HG03520 (cell line): ENCODE measurements around the gene SIL1.
"Not testable (repeated sequence)": the region's sequence is repeated elsewhere in the genome, so short reads cannot be mapped to it uniquely, and the experiment has no call there.

Experiments used
- ATAC-seq: cut with Tn5 transposase; IDR thresholded peaks from one replicate; pipeline ENCODE4 v1.9.1; 2021; ENCODE audit warnings: mild to moderate bottlenecking, moderate library complexity; ENCODE audit not compliant: unreplicated experiment

SIL1 gene

GRCh38 chr5:139197710-139198669 is at the start of gene SIL1:
Gene SIL1, minus strand, starts transcription at chr5:139198368. Its CDS starts 70,525 bp downstream, at chr5:139127843.
- peak; percentile 94 for ATAC-seq

DNA sequence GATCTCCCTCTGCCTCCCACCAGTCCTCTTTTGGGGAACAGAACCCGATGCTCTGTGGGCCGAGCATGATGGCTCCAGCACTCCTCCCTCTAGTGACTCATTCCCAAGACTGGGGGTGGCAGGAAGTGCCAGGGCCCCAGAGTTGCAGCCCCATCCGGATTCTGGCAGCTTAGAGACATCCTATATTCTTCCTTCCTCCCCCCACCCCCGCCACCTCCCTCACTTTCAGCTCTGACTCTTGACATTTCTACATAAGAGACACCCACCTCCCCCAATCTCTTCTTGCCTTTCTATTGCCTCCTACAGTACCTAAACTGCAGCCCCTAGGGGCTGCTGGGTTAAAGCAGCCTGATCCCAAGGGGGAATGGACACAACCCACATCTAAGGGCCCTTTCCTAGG is 48.2 kb upstream of the SIL1 start:
- ATAC-seq = no peak

- ATAC-seq = no peak
Observed at GRCh38 chr5:139245637-139246339, 47.6 kb upstream of the SIL1 start.

DNA sequence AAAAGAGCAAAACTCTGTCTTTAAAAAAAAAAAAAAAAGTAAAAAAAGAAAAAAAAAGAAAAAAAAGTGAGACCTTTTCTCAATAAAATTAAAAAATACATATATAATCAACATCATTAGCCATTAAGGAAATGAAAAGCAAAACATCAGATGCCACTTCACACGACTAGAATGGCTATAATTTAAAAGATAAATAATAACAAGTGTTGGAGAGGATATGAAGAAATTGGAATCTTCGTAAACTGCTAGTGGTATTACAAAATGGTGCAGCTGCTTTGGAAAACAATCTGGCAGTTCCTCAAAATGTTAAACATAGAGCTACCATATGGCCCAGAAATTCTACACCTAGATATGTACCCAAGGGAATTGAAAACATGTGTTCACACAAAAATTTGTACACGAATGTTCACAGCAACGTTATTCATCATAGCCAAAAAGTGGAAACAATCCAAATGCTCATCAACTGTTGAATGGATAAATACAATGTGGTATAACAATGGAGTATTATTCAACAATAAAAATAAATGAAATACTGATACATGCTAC is 45.3 kb upstream of the SIL1 start:
- ATAC-seq = no peak

GRCh38 chr5:139241139-139241538 is 43.0 kb upstream of the SIL1 start:
- ATAC-seq = no peak

DNA sequence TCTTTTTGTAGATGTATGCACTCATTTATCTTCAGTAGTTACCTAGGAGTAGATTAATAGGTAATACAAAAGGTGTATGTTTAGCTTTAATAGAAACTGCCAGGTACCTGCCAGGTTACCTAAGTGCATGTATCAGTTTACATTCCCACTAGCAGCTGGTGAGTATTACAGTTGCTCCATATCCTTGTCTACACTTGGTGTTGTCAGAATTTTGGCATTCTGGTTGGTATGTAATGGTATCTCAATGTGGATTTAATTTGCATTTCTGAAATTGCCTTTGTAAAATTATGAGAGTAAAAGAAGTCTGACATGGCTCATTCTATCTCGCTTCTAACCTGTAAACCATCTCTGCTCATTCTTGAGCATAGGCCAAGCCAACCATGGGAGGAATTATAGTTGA is 38.3 kb upstream of the SIL1 start:
- ATAC-seq = no peak

DNA sequence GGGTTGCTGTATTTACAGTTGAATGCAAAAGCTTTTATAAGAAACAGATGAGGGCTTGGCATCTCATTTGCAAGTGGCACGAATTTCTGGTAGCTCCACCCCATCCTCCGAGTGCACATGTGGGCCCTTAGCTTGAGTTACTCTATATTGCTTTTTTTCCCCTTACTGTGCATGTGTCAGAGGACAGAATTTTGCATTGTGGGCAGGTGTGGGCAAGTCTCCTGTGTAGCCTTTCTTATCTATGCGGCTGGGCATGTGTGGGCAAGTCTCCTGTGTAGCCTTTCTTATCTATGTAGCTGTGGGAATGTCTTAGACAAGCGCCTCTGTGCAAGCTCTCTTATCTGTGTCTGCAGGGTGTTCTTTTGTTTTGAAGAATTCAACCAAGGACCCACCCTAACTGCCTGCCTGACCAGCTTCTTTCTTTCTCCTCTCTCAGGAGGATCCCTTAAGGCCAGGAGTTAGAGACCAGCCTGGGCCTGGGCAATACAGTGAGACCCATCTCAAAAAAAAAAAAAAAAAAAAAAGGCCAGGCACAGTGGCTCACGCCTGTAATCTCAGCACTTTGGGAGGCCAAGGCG is 34.1 kb upstream of the SIL1 start:
- no peak for ATAC-seq

- no peak for ATAC-seq
Observed at GRCh38 chr5:139228201-139228803, 30.1 kb upstream of the SIL1 start.

- no peak for ATAC-seq
Observed at GRCh38 chr5:139226131-139226530, 28.0 kb upstream of the SIL1 start.

GRCh38 chr5:139223481-139223880 is 25.3 kb upstream of the SIL1 start:
- no peak for ATAC-seq

- no peak for ATAC-seq
Observed at GRCh38 chr5:139222346-139222745, 24.2 kb upstream of the SIL1 start.

DNA sequence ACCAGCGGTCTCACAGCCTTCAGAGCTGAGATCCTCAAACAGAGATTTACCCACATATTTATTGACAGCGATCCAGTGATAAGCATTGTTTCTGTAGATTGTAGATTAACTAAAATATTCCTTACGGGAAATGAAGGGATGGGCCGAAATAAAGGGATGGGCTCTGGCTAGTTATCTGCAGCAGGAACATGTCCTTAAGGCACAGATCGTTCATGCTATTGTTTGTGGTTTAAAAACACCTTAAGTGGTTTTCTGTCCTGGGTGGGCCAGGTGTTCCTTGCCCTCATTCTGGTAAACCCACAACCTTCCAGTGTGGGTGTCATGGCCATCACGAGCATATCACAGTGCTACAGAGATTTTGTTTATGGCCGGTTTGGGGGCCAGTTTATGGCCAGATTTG is 19.9 kb upstream of the SIL1 start:
- not testable (repeated sequence) for ATAC-seq

DNA sequence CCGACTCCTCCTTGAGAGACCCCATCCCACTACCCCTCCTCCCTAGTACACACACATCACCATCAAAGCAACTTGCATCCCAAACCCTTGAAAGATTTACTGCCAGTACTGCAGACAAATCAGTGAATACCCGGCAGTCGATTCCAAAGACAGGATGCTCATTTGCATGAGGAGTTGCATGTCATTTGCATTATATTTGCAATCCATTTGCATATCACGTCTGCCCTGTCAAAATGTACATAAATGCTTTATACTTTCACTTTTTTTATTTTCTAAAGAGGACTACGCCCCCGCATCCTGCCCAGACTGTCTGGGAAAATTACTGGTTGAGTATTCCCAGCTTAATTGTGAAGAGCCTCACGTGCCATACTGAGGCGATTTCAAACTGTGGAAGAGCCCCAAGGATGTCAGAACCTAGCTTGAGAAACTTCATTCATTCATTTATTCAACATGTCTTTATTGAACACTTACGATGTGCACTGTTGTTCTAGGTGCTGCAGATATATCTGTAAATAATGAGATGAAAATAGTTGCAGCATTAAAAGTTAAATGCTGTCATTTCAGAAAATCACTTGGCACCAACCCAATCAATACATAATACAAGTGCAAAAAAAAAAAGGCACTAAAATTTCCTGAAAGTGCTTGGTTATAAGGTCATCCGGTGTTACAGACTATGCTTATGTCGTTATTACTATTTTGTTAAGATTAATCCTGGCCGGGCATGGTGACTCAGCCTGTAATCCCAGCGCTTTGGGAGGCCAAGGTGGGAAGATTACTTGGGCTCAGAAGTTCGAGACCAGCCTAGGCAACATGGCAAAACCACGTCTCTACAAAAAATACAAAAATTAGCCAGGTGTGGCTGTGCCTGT is 17.2 kb upstream of the SIL1 start:
- ATAC-seq = no peak

DNA sequence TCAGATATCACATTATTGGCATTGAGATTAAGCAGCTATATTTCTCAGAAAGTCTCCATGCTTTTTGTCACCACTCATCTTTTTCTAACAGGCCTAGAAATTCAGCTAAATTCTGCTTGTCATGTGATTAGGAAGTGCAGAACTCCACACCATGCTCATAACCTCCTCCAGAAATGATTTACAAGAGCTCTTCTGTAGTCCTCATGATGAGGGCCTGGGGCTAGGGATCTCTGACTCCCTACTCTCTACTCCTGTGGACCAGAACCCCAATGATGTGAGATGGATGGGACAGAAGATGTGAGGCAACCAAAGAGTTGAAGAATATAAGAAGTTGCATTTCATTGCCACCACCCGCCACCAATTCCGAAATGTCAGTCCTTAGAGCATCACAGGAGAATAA is 16.5 kb upstream of the SIL1 start:
- no peak for ATAC-seq

DNA sequence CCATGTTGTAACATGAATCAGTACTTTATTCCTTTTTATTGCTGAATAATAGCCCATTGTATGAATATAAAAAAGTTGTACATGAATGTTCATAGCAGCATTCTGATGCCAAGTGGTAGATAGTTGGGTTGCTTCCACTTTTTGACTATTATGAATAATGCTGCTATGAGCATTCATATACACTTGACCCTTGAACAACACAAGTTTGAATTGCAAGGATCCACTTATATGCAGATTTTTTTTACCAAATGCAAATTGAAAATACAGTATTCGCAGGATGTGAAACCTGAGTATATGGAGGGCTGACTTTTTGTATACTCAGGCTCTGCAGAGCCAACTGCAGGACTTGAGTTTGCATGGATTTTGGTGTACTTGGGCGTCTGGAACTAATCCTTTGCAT is 14.7 kb upstream of the SIL1 start:
- ATAC-seq = no peak

- no peak for ATAC-seq
Observed at GRCh38 chr5:139212486-139212885, 14.3 kb upstream of the SIL1 start.

DNA sequence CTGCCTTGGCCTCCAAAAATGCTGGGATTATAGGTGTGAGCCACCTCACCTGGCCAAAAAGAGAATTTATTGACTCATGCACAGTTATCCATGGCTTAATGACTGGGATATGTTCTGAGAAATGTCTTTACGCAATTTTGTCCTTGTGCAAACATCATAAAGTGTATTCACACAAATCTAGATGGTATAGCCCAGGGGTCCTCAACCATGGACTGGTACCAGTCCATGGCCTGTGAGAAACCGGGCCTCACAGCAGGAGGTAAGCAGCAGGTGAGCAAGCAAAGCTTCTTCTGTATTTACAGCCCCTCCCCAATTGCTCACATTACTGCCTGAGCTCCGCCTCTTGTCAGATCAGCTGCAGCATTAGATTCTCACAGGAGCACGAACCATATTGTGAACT is 12.4 kb upstream of the SIL1 start:
- no peak for ATAC-seq

- ATAC-seq = no peak
Observed at GRCh38 chr5:139207297-139208000, 9.3 kb upstream of the SIL1 start.

DNA sequence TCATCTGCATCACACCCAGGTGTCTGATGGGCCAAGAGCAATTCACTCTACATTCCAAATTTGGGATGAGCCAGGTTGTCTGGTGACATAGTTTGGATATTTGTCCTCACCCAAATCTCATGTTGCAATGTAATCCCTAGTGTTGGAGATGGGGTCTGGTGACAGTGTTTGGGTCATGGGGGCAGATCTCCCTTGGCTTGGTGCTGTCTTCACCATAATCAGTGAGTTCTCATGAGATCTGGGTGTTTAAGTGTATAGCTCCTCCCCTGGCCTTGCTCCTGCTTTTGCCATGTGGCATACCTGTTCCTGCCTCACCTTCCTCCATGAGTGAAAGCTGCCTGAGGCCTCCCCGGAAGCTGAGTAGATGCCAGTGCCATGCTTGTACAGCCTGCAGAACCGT is 7.4 kb upstream of the SIL1 start:
- no peak for ATAC-seq
